Tibial artery (tissue), 4 donors: Measurements from ENCODE around the gene PPP1R2B.
"Not testable (repeated sequence)": the region's sequence is repeated elsewhere in the genome, so short reads cannot be mapped to it uniquely, and the experiment has no call there.

Experiments
- DNase-seq, 2 donors: peaks; one replicate each; pipeline ENCODE4 v3.0.0-alpha.2; 2019
- H3K27ac ChIP-seq, 2 donors: fragments of 200-600 bp; sonication (generic) in 1 of 2; 1 replicate in 1 of 2; 2 replicates in 1 of 2; pipeline ENCODE4 v1.5.1; 2018 to 2019; ENCODE audit warnings: mild to moderate bottlenecking in 1 of 2
- H3K27me3 ChIP-seq, 2 donors: fragments of 200-600 bp; sonication (generic) in 1 of 2; one replicate each; pipeline versions ENCODE4 v1.5.1 to v1.6.0; 2016 to 2019
- H3K36me3 ChIP-seq, 3 donors: fragments of 200-600 bp; sonication (generic) in 2 of 3; one replicate each; pipeline ENCODE4 v1.5.1; 2016 to 2019; ENCODE audit warnings: mild to moderate bottlenecking in 2 of 3
- H3K4me1 ChIP-seq, 4 donors: fragments of 200-600 bp; sonication (generic) in 2 of 4; 1 replicate in 3 of 4; 2 replicates in 1 of 4; pipeline ENCODE4 v1.5.1; 2016 to 2019
- H3K4me3 ChIP-seq, 2 donors: fragments of 200-600 bp; sonication (generic) in 1 of 2; 1 replicate in 1 of 2; 2 replicates in 1 of 2; pipeline ENCODE4 v1.5.1; 2018 to 2019; ENCODE audit warnings: mild to moderate bottlenecking in 2 of 2
- H3K9me3 ChIP-seq, 3 donors: fragments of 200-600 bp; sonication (generic) in 1 of 3; one replicate each; pipeline ENCODE4 v1.5.1; 2016 to 2019
- CTCF ChIP-seq, 2 experiments: fragments of 200-600 bp in 1 of 2; fragments of 450-650 bp in 1 of 2; IDR thresholded peaks; one replicate each; pipeline ENCODE4 v1.5.1; 2017 to 2019; ENCODE audit warnings: antibody characterized with exemption in 2 of 2, mild to moderate bottlenecking in 1 of 2, moderate library complexity in 1 of 2
- intact Hi-C: fragments of 100-400 bp; cut with DNase I; formaldehyde crosslinking; loops from one replicate; pipeline ENCODE4 v1.15.0; 2023; ENCODE audit warnings: low total_unique reads

Gene PPP1R2B

GRCh38 chr5:156841737-156842136, 8.4 kb upstream of the PPP1R2B start:
- intact Hi-C loops: no loop called here
- no peak overlapping the region for H3K27ac ChIP-seq
- no peaks in the 10 kb centered on the region for H3K9me3 ChIP-seq
- H3K27me3 ChIP-seq: no peaks in the 10 kb centered on the region
- no peak overlapping the region for H3K4me3 ChIP-seq
- no peak for TF ChIP-seq CTCF (IDR thresholded peaks at IDR 0.05)
- no peaks in the 10 kb centered on the region for H3K36me3 ChIP-seq
- no peak for DNase-seq
- H3K4me1 ChIP-seq: no peaks in the 10 kb centered on the region

- intact Hi-C loops: no loop called here
- H3K9me3 ChIP-seq: peaks cover 0 to 17% (median 8%) of the 10 kb centered on the region in 3 donors
- TF ChIP-seq CTCF (IDR thresholded peaks at IDR 0.05): no peak
- no peak for DNase-seq
- H3K36me3 ChIP-seq: no peaks in the 10 kb centered on the region
- H3K27ac ChIP-seq: no peak overlapping the region
- no peaks in the 10 kb centered on the region for H3K4me1 ChIP-seq
- no peak overlapping the region for H3K4me3 ChIP-seq
- H3K27me3 ChIP-seq: no peaks in the 10 kb centered on the region
These were observed 3.2 kb upstream of the PPP1R2B start for GRCh38 chr5:156846914-156847313.

GRCh38 chr5:156848447-156848846, 1.6 kb upstream of the PPP1R2B start:
- peaks cover 0 to 17% (median 8%) of the 10 kb centered on the region in 3 donors for H3K9me3 ChIP-seq
- H3K36me3 ChIP-seq, DNase-seq, H3K4me3 ChIP-seq, H3K27me3 ChIP-seq, H3K27ac ChIP-seq, H3K4me1 ChIP-seq, intact Hi-C loops: not testable (repeated sequence)

- no peaks in the 10 kb centered on the region for H3K27me3 ChIP-seq
- DNase-seq: no peak
- H3K9me3 ChIP-seq: peaks cover 0 to 24% (median 8%) of the 10 kb centered on the region in 3 donors
- no peaks in the 10 kb centered on the region for H3K4me1 ChIP-seq
- H3K27ac ChIP-seq: no peak overlapping the region
- no peak for TF ChIP-seq CTCF (IDR thresholded peaks at IDR 0.05)
- H3K4me3 ChIP-seq: no peak overlapping the region
- H3K36me3 ChIP-seq: no peaks in the 10 kb centered on the region
- intact Hi-C loops: no loop called here
These were observed 1.8 kb downstream of the PPP1R2B start for GRCh38 chr5:156851880-156852279.

GRCh38 chr5:156853055-156853454, 3.0 kb downstream of the PPP1R2B start:
- peaks cover 0 to 24% (median 8%) of the 10 kb centered on the region in 3 donors for H3K9me3 ChIP-seq
- H3K4me3 ChIP-seq, DNase-seq, H3K4me1 ChIP-seq, H3K27me3 ChIP-seq, H3K36me3 ChIP-seq, H3K27ac ChIP-seq, intact Hi-C loops: not testable (repeated sequence)

GRCh38 chr5:156865427-156865826, 15.3 kb downstream of the PPP1R2B start:
- intact Hi-C loops: no loop called here
- Histone ChIP-seq H3K9me3 (no peaks in the 10 kb centered on the region), H3K36me3 (no peaks in the 10 kb centered on the region), H3K4me3 (no peak overlapping the region), H3K27me3 (no peaks in the 10 kb centered on the region), H3K27ac (no peak overlapping the region), H3K4me1 (no peaks in the 10 kb centered on the region)
- no peak for TF ChIP-seq CTCF (IDR thresholded peaks at IDR 0.05)
- DNase-seq: no peak

- TF ChIP-seq CTCF (IDR thresholded peaks at IDR 0.05): no peak
- intact Hi-C loops: no loop called here
- Histone ChIP-seq H3K4me3 (no peak overlapping the region), H3K4me1 (no peaks in the 10 kb centered on the region), H3K27me3 (no peaks in the 10 kb centered on the region), H3K36me3 (no peaks in the 10 kb centered on the region), H3K27ac (no peak overlapping the region), H3K9me3 (peaks cover 0 to 4% (median 0%) of the 10 kb centered on the region in 3 donors)
- DNase-seq: no peak
These were observed 20.4 kb downstream of the PPP1R2B start for GRCh38 chr5:156870498-156870839.
